Activated CD8-positive, alpha-beta T cell treated with anti-CD3 and anti-CD28 coated beads, Interleukin-2, amount 10 ng/mL, durations not matched to agents 7 days and 5 days (primary cell): Measurements from ENCODE around the gene OR5A1. TPM values are rescaled to one million over a fixed set of nuclear protein-coding genes. Genes with fewer than 3 reads are reported as not detected.

Experiments
- ATAC-seq: fragments of 150-1000 bp; cut with Tn5 transposase; one replicate; pipeline ENCODE4 v1.10.0; 2021; ENCODE audit warnings: moderate library complexity
- CTCF ChIA-PET: fragments of 350-600 bp; sonication (Branson Sonifier 250); formaldehyde crosslinking; loops from one replicate; lab custom pipeline; 2021; ENCODE audit warnings: antibody characterized with exemption; lab: Charles Lee
- POLR2A ChIA-PET: fragments of 350-600 bp; sonication (Branson Sonifier 250); formaldehyde crosslinking; loops from one replicate; lab custom pipeline; 2021; ENCODE audit warnings: antibody characterized with exemption; lab: Charles Lee
- DNase-seq: peaks from one replicate; pipeline ENCODE4 v3.0.0-alpha.2; 2020
- H3K27ac Mint-ChIP-seq: one replicate; pipeline ENCODE4 v1.8.0; 2021; ENCODE audit warnings: mild to moderate bottlenecking, mixed read lengths
- H3K27me3 Mint-ChIP-seq: one replicate; pipeline ENCODE4 v1.8.0; 2021; ENCODE audit warnings: low read depth, mixed read lengths
- H3K36me3 Mint-ChIP-seq: one replicate; pipeline ENCODE4 v1.8.0; 2021; ENCODE audit warnings: low read depth, mixed read lengths
- H3K4me1 Mint-ChIP-seq: one replicate; pipeline ENCODE4 v1.8.0; 2021; ENCODE audit warnings: low read depth, mixed read lengths
- H3K4me3 Mint-ChIP-seq: one replicate; pipeline ENCODE4 v1.8.0; 2021; ENCODE audit warnings: mild to moderate bottlenecking, mixed read lengths
- H3K9me3 Mint-ChIP-seq: one replicate; pipeline ENCODE4 v1.8.0; 2022; ENCODE audit warnings: mixed read lengths; ENCODE audit not compliant: insufficient read depth
- total RNA-seq, 2 experiments: library from RNA; stranded (reverse); gene quantifications; one replicate each; pipeline ENCODE4 v1.2.3, GENCODE V29; 2021

OR5A1 gene
- total RNA-seq, 2 experiments from 2014 or later, result not detected

GRCh38 chr11:59480359-59480758 is 44.1 kb downstream of the OR5A1 start:
- no peak overlapping the region for H3K4me3 Mint-ChIP-seq
- CTCF ChIA-PET, result no interaction called here
- DNase-seq (no peak), ATAC-seq (no peak)
- H3K9me3 Mint-ChIP-seq, result no peaks in the 10 kb centered on the region
- no peaks in the 10 kb centered on the region for H3K36me3 Mint-ChIP-seq
- no peak overlapping the region for H3K27ac Mint-ChIP-seq
- POLR2A ChIA-PET, result no interaction called here
- H3K27me3 Mint-ChIP-seq, result peaks cover 8% of the 10 kb centered on the region
- H3K4me1 Mint-ChIP-seq, result no peaks in the 10 kb centered on the region

Other genes starting within 250 kb of the OR5A1 start
- not detected for gene MPEG1, start 223.5 kb upstream of the OR5A1 start, total RNA-seq
- not detected for gene OR5AN1, start 77.6 kb upstream of the OR5A1 start, total RNA-seq
- gene OR5A2, start 10.1 kb upstream of the OR5A1 start, total RNA-seq, result not detected
- not detected for gene OR4D6, start 20.5 kb downstream of the OR5A1 start, total RNA-seq
- not detected for gene OR4D10, start 36.8 kb downstream of the OR5A1 start, total RNA-seq
- gene OR4D11, start 67.1 kb downstream of the OR5A1 start, total RNA-seq, result not detected
- gene OR4D9, start 75.1 kb downstream of the OR5A1 start, total RNA-seq, result not detected
- 10 to 100 TPM; 34.4 to 38.6 TPM for gene OSBP, start 179.3 kb downstream of the OR5A1 start, total RNA-seq
- gene PATL1, start 232.6 kb downstream of the OR5A1 start, total RNA-seq, result 10 to 100 TPM; 47.8 to 49.9 TPM